ENCODE results near the gene REXO5. TPM values are rescaled to one million over a fixed set of nuclear protein-coding genes. Genes with fewer than 3 reads are reported as not detected.

The REXO5 gene
- total RNA-seq, 1 experiment from 2014 or later = 10.4 TPM

DNA sequence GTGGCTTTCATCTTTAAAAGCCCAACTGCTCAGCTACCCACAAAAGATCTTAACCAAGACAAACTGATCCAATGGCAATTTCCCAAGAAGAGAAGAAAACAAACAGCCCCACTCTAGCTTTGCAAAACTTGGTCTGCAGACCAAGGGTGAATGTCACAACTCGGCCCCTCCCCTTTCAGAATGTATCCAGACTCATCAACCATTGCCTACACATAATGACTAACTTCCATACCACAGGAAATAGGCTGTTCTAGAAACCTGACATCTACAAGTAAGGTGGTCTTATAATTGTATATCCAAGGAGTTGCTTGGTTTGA lies 77.9 kb downstream of the REXO5 start:
- Mint-ChIP-seq H3K9me3 (ENCODE audit: low read depth, unreplicated experiment) (no peaks in the 10 kb centered on the region), H3K4me3 (ENCODE audit: low read depth, unreplicated experiment) (no peak overlapping the region), H3K27me3 (ENCODE audit: unreplicated experiment) (no peaks in the 10 kb centered on the region), H3K36me3 (ENCODE audit: insufficient read depth, unreplicated experiment) (peaks cover 4% of the 10 kb centered on the region), H3K27ac (ENCODE audit: unreplicated experiment) (peak overlapping the region; percentile 4), H3K4me1 (ENCODE audit: low read depth, unreplicated experiment) (peaks cover 63% of the 10 kb centered on the region)
- no TSS peak for BruUV-seq (replicated peaks)
- CTCF ChIA-PET = no interaction called here
- TF ChIP-seq CTCF (IDR thresholded peaks at IDR 0.05; ENCODE audit: unreplicated experiment) = no peak
- intact Hi-C loops (cut with micrococcal nuclease; ENCODE audit: unreplicated experiment) = no loop called here
- no peak for DNase-seq

GRCh38 chr16:20886320-20886719 lies 80.0 kb downstream of the REXO5 start:
- Mint-ChIP-seq H3K27me3 (ENCODE audit: unreplicated experiment) (no peaks in the 10 kb centered on the region), H3K9me3 (ENCODE audit: low read depth, unreplicated experiment) (no peaks in the 10 kb centered on the region), H3K4me3 (ENCODE audit: low read depth, unreplicated experiment) (no peak overlapping the region), H3K4me1 (ENCODE audit: low read depth, unreplicated experiment) (peaks cover 52% of the 10 kb centered on the region), H3K27ac (ENCODE audit: unreplicated experiment) (no peak overlapping the region), H3K36me3 (ENCODE audit: insufficient read depth, unreplicated experiment) (peaks cover 14% of the 10 kb centered on the region)
- TF ChIP-seq CTCF (IDR thresholded peaks at IDR 0.05; ENCODE audit: unreplicated experiment) = no peak
- intact Hi-C loops (cut with micrococcal nuclease; ENCODE audit: unreplicated experiment) = no loop called here
- CTCF ChIA-PET = no interaction called here
- no TSS peak for BruUV-seq (replicated peaks)
- no peak for DNase-seq

DNA sequence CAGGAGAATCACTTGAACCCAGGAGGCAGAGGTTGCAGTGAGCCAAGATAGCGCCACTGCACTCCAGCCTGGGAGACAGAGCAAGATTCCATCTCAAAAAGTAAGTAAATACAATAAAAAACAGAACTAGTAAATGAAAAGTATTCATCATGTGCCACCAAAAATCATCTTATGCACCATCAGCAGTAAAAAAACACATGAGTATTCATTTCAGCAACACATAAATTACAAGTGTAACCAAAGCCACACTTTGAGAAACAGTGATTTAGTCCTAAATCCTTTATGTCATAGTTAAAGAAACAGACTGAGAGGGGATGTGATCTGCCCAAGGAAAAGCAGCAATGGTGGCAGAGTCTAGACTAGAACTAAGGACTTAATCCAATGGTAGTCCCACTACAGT lies 80.9 kb downstream of the REXO5 start:
- BruUV-seq (replicated peaks) = no TSS peak
- CTCF ChIA-PET = interaction anchor here (1.2 kb wide), 1 partner anchor 10 kb away, joined by 3 read pairs; no protein-coding TSS in a partner anchor
- H3K9me3 Mint-ChIP-seq (ENCODE audit: low read depth, unreplicated experiment) = no peaks in the 10 kb centered on the region
- H3K36me3 Mint-ChIP-seq (ENCODE audit: insufficient read depth, unreplicated experiment) = peaks cover 11% of the 10 kb centered on the region
- H3K4me1 Mint-ChIP-seq (ENCODE audit: low read depth, unreplicated experiment) = peaks cover 43% of the 10 kb centered on the region
- no peak overlapping the region for H3K4me3 Mint-ChIP-seq (ENCODE audit: low read depth, unreplicated experiment)
- DNase-seq = no peak
- no peaks in the 10 kb centered on the region for H3K27me3 Mint-ChIP-seq (ENCODE audit: unreplicated experiment)
- intact Hi-C loops (cut with micrococcal nuclease; ENCODE audit: unreplicated experiment) = no loop called here
- TF ChIP-seq CTCF (IDR thresholded peaks at IDR 0.05; ENCODE audit: unreplicated experiment) = no peak
- no peak overlapping the region for H3K27ac Mint-ChIP-seq (ENCODE audit: unreplicated experiment)

GRCh38 chr16:20889625-20890275 lies 83.4 kb downstream of the REXO5 start:
- peaks cover 32% of the 10 kb centered on the region for H3K4me1 Mint-ChIP-seq (ENCODE audit: low read depth, unreplicated experiment)
- no peaks in the 10 kb centered on the region for H3K27me3 Mint-ChIP-seq (ENCODE audit: unreplicated experiment)
- TF ChIP-seq CTCF (IDR thresholded peaks at IDR 0.05; ENCODE audit: unreplicated experiment) = no peak
- intact Hi-C loops (cut with micrococcal nuclease; ENCODE audit: unreplicated experiment) = no loop called here
- no peak overlapping the region for H3K27ac Mint-ChIP-seq (ENCODE audit: unreplicated experiment)
- CTCF ChIA-PET = interaction anchor here (0.7 kb wide), 1 partner anchor 280 kb away, joined by 4 read pairs; no protein-coding TSS in a partner anchor
- no TSS peak for BruUV-seq (replicated peaks)
- peaks cover 16% of the 10 kb centered on the region for H3K36me3 Mint-ChIP-seq (ENCODE audit: insufficient read depth, unreplicated experiment)
- H3K9me3 Mint-ChIP-seq (ENCODE audit: low read depth, unreplicated experiment) = no peaks in the 10 kb centered on the region
- H3K4me3 Mint-ChIP-seq (ENCODE audit: low read depth, unreplicated experiment) = no peak overlapping the region
- no peak for DNase-seq

All from Calu3 (cell line).